HL-60/S4 (cell line): ENCODE measurements around the gene BCAS3.
"Not testable (repeated sequence)": the region's sequence is repeated elsewhere in the genome, so short reads cannot be mapped to it uniquely, and the experiment has no call there.

Experiments used
- in situ Hi-C: fragments of 300-500 bp; cut with MboI; formaldehyde crosslinking; loops from 2 replicates; pipeline ENCODE4 v1.14.3; 2022; ENCODE audit warnings: low sequenced_read_pairs

Gene BCAS3

DNA sequence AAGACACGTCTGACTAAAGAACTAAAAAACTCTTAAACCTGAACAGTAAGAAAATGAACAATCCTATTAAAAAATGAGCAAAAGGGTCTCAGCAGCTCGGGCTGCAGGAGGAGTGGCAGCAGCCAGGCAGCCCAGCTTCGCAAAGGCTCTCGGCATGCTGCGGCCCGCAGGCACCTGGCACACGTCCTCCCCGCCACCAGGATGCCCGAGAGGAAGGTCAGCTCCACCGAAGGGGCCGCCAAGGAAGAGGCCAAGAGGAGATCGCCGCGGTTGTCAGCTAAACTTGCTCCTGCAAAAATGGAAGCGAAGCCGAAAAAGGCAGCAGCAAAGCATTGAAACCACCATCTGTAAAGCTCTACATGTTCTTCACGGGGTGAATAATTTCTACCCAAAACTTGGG, 173.5 kb downstream of the BCAS3 start:
- in situ Hi-C loops, result no loop called here

DNA sequence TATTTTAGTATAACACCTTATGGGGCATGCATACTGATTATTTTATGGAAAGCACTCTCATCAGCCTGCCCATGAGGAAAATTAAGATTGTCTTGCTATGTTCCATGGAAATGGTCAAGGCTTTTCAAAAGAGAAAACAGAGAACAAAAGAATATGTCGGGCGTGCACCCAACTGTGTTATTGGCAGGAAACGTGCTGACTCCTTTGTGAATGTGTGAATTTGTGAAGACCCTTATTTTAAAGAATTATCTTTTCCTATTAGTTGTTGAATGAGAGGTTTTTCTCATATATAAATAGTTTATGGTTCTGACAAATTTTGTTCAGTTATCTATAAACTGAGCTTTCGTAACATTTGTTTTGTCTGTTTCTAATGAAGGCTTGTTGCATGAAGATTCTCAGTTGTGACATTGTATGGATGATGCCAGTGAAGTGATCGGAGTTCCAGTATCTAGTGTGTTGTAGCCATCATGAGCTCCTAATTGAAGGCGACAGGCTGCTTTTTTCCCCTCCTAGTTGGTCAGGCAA, 180.0 kb downstream of the BCAS3 start:
- in situ Hi-C loops, result no loop called here

DNA sequence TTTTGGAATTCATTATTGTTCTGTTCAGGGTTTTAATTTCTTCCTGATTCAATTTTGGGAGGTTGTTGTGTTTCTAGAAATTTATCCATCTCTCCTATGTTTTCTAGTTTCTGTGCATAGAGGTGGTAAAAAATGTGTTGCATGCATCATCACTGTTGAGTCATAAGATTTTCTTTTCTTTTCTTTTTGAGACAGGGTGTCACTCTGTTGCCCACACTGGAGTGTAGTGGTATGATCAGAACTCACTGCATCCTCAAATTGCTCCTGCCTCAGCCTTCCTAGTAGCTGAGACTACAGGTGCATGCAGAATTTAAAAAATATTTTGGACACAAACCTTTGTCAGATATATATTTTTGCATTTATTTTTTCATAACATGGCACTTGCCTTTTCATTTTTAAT, 184.8 kb downstream of the BCAS3 start:
- in situ Hi-C loops, result no loop called here

DNA sequence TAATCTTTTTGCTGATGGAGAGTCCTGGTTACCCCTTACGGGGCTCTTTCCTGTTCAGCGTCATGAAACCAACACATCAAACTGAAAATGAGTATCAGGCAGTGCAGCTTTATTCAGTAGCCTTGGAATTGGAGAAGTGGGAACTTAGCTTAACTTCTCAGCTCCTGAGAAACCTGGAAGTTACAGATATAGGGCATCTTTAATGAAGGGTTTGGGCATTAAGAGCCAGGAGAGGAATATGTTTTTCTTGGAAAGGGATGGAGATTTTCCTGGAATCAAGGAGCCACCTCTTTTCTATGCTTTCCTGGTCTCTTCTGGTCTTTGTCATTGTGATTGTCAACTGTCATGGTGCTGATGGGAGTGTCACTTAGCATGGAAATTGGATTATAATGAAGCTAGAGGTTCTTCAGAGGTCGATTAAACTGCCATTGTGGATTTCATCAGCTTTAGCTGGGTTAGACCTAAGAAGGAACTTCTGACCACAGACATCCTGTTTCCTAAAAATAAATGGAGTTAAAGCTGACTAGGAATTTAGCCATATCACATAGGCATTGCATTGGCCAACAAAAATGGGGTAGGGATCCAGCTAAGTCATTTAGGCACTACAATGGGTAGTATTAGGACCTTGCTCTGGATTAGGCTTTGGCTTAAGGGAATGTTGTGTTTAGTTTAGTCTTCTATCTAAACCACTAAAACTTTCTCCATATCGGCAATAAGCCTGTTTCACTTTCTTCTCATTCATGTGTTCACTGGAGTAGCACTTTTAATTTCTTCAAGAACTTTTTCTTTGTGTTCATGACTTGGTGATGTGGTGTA, 186.4 kb downstream of the BCAS3 start:
- in situ Hi-C loops, result no loop called here

DNA sequence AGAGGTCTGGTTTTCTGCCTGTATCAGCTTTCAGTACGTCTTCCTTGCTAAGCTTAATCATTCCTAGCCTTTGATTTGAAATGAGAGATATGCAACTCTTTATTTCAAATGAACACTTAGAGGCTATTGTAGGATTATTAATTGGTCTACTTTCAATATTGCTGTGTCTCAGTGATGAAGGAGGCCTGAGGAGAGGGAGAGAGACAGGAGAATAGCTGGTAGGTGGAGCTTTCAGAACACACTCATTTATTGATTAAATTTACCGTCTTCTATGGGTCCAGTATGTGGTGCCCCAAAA, 187.0 kb downstream of the BCAS3 start:
- in situ Hi-C loops, result no loop called here

DNA sequence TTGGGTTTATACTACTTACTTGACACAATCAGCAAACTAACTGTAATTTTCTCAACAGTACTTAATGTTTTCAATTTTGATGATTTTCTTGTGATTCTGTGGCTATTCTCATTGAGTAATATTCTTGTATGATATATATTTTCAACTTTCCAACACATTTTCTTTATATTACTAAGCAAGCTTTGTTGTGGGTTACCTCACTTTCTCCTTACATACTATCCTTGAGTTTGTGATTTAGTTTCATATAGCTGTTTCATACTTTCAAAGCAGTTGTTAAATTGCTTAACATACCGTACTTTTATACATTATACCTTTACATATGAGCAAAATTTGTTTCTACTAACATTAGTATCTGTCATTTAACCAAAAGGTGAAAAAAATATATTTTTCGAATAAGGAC, 197.1 kb downstream of the BCAS3 start:
- in situ Hi-C loops, result no loop called here

DNA sequence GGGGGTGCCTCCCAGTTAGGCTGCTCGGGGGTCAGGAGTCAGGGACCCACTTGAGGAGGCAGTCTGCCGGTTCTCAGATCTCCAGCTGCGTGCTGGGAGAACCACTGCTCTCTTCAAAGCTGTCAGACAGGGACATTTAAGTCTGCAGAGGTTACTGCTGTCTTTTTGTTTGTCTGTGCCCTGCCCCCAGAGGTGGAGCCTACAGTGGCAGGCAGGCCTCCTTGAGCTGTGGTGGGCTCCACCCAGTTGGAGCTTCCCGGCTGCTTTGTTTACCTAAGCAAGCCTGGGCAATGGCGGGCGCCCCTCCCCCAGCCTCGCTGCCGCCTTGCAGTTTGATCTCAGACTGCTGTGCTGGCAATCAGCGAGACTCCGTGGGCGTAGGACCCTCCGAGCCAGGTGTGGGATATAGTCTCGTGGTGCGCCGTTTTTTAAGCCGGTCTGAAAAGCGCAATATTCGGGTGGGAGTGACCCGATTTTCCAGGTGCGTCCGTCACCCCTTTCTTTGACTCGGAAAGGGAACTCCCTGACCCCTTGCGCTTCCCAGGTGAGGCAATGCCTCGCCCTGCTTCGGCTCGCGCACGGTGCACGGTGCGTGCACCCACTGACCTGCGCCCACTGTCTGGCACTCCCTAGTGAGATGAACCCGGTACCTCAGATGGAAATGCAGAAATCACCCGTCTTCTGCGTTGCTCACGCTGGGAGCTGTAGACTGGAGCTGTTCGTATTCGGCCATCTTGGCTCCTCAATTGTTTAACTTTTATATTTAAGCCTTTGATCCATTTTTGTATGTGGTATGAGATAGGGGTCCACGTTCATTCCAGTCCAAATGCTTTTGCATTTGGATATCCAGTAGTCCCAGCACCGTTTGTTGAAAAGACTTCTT, 209.3 kb downstream of the BCAS3 start:
- in situ Hi-C loops, result not testable (repeated sequence)

DNA sequence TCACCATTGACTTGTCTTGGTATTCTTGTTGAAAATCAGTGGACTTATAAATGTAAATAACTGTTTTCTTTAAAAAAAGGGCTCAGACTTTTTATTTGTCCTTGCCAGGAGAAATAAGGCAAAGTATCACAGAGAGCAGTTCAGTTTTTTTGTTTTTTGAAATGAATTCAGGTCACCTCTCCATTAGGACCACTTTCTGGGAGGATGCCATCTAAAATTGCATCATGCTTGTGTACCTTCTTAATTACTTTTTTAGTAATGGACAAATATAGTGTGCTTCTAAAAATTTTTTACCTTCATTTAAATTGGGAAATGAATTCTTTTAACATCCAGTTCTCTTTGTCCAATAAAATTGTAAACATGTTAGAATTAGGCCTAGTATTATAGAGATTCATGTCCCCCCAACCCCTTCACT, 210.0 kb downstream of the BCAS3 start:
- in situ Hi-C loops, result no loop called here

DNA sequence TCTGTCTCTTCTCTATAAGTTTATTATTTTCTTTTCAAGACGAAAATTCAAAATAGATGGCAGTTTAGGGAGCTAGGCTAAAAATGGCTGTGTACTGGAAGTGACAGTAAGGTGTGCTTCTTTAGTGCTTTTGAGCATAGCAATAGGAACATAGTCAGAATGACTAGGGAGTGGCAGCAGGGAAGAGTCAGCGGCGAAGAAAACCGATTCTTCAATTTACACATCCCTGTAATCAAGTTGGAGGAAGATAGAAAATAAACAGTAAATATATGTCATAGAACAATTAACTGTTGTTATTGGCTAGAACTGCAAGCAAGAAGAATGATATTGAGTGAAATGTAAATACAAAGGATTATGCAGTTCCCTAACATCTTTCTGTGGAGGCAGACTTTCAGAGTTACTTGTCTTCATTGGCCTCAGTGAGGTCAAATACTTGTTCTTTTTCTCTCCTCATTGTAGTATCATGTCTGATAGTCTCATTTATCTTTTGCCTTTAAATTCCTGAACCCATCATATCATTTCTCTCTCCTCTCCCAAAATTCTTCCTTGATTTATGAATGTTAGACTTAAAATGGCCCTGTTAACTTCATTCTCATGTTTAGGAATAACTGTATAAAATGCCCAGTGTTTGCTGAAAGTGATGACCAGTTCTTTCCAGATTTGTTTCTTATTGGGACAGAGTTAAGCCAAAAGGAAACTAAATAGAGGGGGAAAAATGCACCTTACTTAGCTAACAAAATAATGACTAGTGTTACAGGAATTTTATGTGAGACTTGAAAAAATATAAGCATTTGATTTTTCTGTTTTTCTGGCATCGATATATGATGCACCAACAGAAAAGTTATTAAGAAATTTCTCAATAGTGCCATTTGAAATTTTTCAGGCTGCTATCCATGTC, 211.4 kb downstream of the BCAS3 start:
- in situ Hi-C loops, result no loop called here

DNA sequence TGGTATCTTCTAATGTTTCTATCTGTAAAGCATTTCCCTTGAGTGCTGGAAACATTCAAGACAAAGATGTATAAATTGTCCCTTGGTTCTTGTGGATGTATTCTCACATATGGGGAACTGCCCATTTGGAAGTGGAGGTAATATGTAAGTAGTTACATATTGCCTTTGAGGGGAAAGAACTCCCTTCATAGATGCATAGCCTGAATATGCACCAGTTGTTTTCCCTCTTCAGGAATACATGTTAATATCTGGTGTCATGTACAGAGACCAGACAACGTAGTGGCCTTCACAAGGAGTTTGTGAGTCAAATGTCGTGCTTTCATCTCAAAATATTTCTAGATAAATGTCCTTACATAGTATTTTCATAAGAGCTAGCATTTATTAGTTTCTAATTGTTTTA, 213.5 kb downstream of the BCAS3 start:
- in situ Hi-C loops, result no loop called here

DNA sequence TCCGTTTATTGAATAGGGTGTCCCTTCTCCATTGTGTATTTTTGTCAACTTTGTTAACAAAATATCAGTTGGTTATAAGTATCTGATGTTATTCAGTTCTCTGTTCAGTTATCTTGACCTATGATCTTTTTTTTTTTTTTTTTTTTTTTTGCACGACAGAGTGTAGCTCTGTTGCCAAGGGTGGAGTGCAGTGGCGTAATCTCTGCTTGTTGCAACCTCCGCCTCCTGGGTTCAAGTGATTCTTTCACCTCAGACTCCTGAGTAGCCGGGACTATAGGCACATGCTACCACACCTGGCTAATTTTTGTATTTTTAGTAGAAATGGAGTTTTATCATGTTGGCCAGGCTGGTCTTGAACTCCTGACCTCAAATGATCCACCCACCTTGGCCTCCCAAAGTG, 215.8 kb downstream of the BCAS3 start:
- in situ Hi-C loops, result no loop called here

DNA sequence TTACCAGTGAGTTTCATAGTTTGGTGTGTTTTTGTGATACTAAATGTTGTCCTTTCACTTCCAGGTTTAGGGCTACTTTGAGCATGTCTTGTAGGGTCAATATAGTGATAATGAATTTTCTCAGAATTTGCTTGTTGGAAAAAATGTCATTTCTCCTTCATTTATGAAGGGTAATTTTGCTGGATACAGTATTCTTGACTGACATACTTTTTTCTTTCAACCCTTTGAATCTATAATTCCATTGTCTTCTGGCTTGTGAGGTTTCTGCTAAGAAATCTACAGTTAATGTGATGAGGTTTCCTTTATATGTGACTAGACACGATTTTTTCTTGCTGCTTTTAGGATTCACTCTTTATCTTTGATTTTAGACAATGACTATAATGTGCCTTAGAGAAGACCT, 219.3 kb downstream of the BCAS3 start:
- in situ Hi-C loops, result no loop called here

DNA sequence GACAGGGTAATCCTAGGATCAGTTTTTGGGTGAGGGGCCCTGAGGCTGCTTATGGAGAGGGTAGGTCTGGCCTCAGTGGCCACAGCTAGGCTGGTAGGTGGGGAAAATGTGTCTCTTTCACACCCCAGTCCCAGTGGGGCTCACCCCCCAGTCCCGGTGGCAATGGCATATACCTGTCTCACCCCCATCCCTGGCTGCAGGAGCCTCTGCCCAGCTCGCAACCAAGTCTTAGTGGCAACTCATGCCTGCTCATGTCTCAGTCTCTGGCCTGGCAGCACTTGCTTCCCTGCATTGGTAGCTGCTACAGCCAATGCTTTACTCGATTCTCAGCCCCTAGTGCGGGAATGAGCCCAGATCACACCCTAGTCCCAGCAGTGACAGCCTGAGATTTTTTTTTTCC, 221.5 kb downstream of the BCAS3 start:
- in situ Hi-C loops, result no loop called here

DNA sequence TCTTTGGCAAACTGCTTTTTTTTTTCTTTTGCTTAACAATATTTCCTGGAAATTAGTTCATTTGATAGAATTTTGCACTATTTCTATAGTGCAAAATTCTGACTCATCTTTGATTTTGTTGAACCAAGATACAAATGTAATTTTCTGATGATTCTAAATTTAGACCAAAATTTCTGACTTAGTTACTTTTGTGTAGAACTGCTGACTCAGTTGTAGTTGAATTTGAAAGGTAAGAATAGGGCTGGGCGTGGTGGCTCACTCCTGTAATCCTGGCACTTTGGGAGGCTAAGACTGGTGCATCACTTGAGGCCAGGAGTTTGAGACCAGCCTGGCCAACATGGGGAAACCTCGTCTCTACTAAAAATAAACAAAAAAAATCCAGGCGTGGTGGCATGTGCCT, 223.0 kb downstream of the BCAS3 start:
- in situ Hi-C loops, result no loop called here

DNA sequence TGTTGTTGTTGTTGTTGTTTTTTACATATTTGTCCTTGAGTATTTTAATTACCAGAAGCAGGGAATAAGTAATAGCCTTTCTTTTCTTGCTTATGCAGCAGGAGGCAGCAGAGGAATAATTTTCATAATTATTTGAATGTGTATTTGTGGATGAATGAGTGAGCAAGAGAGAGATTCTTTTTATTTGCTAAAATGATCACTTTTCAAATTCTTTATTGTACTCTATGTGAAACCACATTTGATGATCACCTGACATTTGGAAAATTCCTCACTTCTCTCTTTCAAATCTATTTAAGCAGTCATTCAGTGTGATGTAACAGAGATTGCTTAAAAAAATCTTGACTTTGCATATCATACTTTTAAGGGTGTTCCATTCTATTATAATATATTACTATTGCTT, 223.6 kb downstream of the BCAS3 start:
- in situ Hi-C loops, result no loop called here

DNA sequence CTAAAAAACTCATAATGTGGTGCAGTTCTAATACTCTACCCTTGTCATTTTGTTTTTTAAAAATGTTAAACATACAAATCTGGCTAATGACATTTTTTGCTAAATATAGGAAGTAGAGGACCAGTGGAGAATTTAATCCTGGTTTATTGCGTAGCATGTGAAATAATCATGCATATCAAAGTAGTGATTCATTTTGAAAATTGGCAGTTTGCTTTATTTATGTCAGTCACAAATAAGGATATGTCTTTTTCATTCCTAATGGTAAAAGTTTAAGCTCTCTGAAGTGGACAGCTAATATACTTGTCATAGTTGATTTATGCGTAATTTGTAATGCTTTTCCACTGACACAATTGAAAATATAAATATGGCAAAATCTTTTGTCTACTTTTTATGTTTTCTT, 224.2 kb downstream of the BCAS3 start:
- in situ Hi-C loops, result no loop called here

DNA sequence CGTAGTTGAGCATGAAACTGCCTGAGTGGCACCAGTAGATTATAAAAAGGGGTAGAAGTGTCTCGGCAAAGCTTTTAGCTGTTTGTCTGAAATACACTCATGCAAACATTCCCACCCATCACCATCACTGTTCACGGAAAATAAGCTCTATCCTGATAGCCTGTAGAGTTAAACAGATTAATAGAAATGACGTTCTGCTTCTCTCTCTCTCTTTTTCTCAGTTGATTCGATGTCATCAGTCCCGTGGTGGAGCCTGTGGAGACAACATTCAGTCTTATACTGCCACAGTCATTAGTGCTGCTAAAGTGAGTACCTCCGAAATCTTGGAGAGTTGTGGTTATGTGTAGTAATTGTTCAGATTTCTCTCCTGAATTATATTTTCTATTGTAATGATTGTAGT, 224.7 kb downstream of the BCAS3 start:
- in situ Hi-C loops, result no loop called here

DNA sequence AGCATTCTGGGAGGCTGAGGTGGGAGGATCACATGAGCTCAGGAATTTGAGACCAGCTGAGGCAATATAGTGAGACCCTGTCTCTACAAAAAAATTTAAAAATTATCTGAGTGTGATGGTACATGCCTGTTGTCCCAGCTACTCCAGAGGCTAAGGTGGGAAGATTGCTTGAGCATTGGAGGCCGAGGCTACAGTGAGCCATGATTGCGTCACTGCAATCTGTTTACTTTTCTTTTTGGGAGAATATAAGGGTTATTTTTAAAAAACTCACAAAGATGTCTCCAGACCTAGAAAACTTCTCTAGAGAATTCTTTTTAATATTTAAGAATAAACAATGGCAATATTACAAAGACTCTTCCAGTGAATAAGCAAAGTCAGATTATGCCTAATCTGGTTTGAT, 226.9 kb downstream of the BCAS3 start:
- in situ Hi-C loops, result no loop called here

DNA sequence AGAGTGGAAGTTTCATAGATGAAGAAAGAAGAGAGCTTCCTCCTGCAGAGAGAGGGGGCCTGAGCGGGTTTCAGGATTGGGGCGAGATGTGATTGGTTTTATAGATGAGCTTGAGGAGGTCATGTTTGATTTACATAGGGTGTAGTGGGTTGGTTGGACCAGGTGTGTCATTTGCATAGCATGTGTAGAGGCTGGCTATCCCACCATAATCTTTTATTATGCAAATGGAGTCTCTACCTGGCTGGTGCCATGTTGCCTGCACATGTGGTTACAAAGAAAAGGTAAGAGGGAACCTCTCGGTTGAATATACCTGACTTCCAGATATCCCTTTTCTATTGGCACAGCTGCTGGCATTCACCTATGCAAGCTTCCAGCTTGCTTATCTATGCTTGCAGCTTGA, 228.1 kb downstream of the BCAS3 start:
- in situ Hi-C loops, result no loop called here

DNA sequence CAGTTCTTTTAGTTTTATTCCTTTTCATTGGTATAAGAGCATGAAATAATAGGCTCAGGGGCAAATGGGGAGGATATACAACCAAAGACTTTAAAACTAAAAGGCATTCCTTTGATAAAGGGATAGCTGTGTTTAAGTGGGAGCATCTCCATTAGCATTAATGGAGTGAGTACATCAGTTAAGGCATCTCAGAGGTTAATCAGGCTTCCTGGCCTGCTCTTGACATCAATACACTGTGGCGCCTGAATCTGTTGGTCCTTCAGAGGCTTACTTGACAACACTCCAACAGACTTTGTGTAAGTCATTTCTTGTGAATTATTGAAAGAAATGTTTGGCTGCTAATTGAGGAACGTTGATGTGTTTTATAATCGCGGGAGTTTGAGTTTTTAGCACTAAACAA, 230.7 kb downstream of the BCAS3 start:
- in situ Hi-C loops, result no loop called here

DNA sequence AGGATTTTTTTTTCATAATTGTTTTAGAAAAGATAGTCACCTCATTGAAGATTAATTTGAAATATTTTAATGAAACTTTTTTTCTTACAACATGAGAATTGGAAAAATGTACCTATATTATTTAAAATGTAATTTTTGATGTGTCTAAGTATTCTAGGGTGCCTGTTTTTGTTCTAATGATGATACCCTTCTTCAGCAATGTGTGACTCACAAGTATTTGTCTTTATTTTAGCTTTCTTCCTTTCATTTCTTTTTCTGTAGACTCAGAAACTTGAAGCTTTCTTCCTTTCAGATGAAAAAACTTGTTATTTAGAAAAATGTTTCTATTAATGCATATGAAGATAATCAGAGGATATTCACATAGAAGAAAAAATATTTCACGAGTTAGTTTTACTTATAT, 231.8 kb downstream of the BCAS3 start:
- in situ Hi-C loops, result no loop called here
